Body of pancreas (tissue), 4 donors: Measurements from ENCODE around the gene TRMT61A.

Experiments used
- POLR2A ChIP-seq, 3 donors: fragments of 450-650 bp; IDR thresholded peaks; one replicate each; pipeline ENCODE4 v1.6.1; 2016; ENCODE audit warnings: antibody characterized with exemption in 3 of 3, mild to moderate bottlenecking in 2 of 3
- TF ChIP-seq, protein P1 (sequence below), 7 experiments: fragments of 450-650 bp in 4 of 7; fragments of 200-600 bp in 3 of 7; sonication (generic) in 3 of 7; IDR thresholded peaks; one replicate each; pipeline ENCODE4 v1.5.1; 2016 to 2019; ENCODE audit warnings: antibody characterized with exemption in 7 of 7

DNA sequence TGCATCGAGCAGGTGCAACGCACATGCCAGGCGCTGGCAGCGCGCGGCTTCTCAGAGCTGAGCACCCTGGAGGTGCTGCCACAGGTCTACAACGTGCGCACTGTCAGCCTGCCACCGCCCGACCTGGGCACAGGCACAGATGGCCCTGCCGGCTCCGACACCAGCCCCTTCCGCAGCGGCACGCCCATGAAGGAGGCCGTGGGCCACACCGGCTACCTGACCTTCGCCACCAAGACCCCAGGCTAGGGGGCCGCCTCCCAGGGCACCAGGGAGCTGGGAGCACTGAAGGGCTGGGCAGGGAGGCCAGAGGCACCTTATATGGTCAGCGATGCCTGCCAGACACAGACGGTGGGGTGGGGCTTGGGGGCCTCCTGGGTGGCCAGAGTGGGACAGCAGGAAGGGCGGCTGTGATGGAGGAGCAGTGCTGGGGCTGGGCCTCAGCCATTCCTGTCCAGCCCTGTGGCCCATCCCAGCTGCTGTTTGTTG is 5.6 kb downstream of the TRMT61A start:
- TF ChIP-seq, protein P1, sequence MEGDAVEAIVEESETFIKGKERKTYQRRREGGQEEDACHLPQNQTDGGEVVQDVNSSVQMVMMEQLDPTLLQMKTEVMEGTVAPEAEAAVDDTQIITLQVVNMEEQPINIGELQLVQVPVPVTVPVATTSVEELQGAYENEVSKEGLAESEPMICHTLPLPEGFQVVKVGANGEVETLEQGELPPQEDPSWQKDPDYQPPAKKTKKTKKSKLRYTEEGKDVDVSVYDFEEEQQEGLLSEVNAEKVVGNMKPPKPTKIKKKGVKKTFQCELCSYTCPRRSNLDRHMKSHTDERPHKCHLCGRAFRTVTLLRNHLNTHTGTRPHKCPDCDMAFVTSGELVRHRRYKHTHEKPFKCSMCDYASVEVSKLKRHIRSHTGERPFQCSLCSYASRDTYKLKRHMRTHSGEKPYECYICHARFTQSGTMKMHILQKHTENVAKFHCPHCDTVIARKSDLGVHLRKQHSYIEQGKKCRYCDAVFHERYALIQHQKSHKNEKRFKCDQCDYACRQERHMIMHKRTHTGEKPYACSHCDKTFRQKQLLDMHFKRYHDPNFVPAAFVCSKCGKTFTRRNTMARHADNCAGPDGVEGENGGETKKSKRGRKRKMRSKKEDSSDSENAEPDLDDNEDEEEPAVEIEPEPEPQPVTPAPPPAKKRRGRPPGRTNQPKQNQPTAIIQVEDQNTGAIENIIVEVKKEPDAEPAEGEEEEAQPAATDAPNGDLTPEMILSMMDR (IDR thresholded peaks at IDR 0.05), result no peak
- no peak for TF ChIP-seq POLR2A (IDR thresholded peaks at IDR 0.05)
